H7 (cell line): ENCODE measurements around the gene CD37. TPM values are rescaled to one million over a fixed set of nuclear protein-coding genes. Genes with fewer than 3 reads are reported as not detected.
A peak's percentile ranks its signal among the peaks of the same experiment; 100 is the strongest.
"Not testable (repeated sequence)": the region's sequence is repeated elsewhere in the genome, so short reads cannot be mapped to it uniquely, and the experiment has no call there.

Experiments
- DNase-seq: peaks from one replicate; pipeline ENCODE4 v3.0.0; 2012
- H3K27me3 ChIP-seq: 2 replicates; pipeline ENCODE4 v1.6.0; 2011; ENCODE audit warnings: mild to moderate bottlenecking, low read length; ENCODE audit not compliant: control insufficient read depth, insufficient read depth
- H3K36me3 ChIP-seq: replicated peaks from 2 replicates; pipeline ENCODE4 v1.5.1; 2011; ENCODE audit warnings: low read length; ENCODE audit not compliant: control insufficient read depth, insufficient read depth
- H3K4me3 ChIP-seq: 2 replicates; pipeline ENCODE4 v1.5.1; 2011; ENCODE audit warnings: low read depth, mild to moderate bottlenecking, control low read depth, low read length, moderate library complexity; ENCODE audit not compliant: insufficient read depth
- total RNA-seq: library from RNA; depleted of rRNA; stranded (reverse); fragments of >200 nt; shearing (Covaris generic); gene quantifications from 2 replicates; pipeline ENCODE4 v1.2.3, GENCODE V29; 2014; rRNA removed

The CD37 gene
- total RNA-seq, 1 experiment from 2014 or later: not detected

DNA sequence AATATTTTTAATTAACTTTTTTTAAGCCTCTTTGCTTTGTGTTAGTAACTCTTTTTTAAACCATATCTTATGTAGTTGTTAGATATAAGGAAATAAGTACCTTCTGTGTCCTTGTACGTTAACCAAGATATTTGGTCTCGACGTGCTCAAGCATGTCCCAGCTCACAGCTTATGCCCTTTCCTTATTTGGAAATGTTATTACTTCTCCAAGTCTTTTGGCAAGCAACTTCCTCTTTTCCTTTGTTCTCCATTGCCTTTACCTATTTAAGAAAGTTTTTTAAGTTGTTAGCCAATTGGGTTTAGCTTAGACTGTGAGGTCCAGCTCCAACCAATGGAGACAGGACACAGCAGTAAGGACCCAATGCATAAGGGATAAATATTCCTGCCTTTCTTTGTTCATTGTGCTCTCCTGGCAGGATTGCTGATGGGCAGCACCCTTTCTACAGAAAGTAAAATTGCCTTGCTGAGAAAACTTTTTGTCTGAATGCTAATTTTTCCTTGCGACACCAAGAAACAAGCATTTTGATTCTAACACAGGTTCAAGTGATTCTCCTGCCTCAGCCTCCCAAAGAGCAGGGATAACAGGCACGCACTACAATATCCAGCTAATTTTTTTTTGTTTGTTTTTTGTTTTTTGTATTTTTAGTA is 33.6 kb downstream of the CD37 start:
- Histone ChIP-seq H3K4me3 (no peak overlapping the region), H3K27me3 (no peaks in the 10 kb centered on the region), H3K36me3 (no peaks in the 10 kb centered on the region)
- no peak for DNase-seq

DNA sequence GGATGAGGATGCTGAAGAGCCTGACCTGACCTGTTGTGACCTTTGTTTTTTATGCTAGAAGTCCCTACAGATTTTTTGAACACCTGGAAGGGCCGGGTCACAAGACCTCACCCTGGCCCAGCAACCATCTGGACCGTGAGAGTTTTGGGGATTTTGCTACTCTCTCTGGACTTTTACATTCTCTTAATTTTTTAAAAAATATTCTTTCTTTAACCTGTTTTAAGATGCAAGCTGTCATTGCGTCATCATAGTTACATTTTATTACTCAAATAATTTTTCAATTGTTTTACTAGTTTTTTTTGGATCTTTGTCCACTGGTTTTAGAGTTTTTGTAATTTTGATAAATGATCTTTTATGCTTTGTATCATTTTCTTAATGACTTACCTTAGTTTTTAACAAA is 36.0 kb downstream of the CD37 start:
- H3K4me3 ChIP-seq: no peak overlapping the region
- no peaks in the 10 kb centered on the region for H3K27me3 ChIP-seq
- DNase-seq: no peak
- no peaks in the 10 kb centered on the region for H3K36me3 ChIP-seq

DNA sequence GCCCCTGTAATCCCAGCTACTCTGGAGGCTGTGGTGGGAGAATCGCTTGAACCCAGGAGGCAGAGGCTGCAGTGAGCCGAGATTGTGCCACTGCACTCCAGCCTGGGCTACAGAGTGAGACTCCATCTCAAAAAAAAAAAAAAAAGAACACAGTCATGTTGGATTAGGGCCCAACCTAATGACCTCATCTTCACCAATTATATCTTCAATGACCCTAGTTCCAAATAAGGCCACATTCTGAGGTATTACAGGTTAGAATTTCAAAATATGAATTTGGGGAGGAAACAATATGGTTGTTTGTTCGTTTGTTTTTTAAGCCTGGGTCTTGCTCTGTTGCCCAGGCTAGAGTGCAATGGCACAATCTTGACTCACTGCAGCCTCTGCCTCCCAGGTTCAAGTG is 38.0 kb downstream of the CD37 start:
- H3K36me3 ChIP-seq, DNase-seq, H3K4me3 ChIP-seq, H3K27me3 ChIP-seq: not testable (repeated sequence)

DNA sequence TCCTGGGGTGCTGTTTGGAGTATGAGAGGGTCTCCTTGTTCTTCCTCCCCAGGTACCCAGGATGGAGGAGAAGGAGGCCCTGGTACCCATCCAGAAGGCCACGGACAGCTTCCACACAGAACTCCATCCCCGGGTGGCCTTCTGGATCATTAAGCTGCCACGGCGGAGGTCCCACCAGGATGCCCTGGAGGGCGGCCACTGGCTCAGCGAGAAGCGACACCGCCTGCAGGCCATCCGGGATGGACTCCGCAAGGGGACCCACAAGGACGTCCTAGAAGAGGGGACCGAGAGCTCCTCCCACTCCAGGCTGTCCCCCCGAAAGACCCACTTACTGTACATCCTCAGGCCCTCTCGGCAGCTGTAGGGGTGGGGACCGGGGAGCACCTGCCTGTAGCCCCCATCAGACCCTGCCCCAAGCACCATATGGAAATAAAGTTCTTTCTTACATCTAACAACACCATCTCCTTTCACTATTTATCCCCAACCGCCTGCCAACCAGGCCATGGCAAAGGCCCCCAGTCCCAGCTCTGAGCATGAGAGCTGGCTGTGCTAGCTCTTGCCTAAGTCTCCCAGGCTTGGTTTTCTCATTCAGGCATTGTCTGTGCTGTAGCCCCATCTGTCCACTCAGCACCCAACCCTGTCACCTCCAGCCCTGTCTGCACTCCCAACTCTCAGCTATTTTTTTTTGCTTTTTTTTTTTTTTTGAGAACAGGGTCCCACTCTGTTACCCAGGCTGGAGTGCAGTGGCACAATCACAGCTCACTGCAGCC is 39.6 kb downstream of the CD37 start:
- Histone ChIP-seq H3K36me3 (no peaks in the 10 kb centered on the region), H3K27me3 (no peaks in the 10 kb centered on the region), H3K4me3 (no peak overlapping the region)
- peak; percentile 32 for DNase-seq

DNA sequence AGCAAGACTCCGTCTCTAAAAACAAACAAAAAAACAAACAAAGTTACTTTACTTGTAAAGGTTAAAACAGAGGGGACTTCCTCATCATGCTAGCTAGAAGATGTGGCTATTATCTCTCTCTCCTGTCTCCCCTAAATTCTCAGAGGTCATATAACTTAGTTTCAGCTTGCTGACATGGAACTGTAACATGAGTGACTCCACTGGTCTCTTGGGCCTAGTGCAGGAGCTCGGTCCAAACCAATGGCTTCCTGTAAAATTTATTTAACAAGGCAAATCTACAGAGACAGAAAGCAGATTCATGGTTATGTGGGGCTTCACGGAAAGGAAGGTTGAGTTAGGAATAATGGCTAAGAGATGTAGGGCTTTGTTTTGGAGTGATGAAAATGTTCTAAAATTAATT is 43.3 kb downstream of the CD37 start:
- DNase-seq: no peak
- no peaks in the 10 kb centered on the region for H3K36me3 ChIP-seq
- H3K27me3 ChIP-seq: no peaks in the 10 kb centered on the region
- no peak overlapping the region for H3K4me3 ChIP-seq

DNA sequence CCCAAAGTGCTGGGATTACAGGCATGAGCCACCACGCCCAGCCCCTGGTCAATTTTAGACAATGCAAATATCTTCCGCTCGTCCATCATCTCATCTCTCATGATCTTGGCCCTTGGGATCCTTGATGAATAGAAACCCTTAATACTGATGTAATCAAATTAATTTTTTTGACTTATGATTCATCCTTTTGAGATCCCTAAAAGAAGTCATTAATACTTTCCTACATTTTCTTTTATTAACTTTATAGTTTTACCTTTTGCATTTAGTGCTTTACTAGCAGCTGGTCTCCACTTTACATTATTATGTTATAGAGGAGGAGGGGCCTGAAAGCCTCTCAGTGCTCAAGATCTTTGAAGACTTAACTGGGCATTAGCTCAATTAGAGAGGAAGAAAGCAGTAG is 45.2 kb downstream of the CD37 start:
- Histone ChIP-seq H3K36me3 (no peaks in the 10 kb centered on the region), H3K27me3 (no peaks in the 10 kb centered on the region), H3K4me3 (no peak overlapping the region)
- DNase-seq: no peak

DNA sequence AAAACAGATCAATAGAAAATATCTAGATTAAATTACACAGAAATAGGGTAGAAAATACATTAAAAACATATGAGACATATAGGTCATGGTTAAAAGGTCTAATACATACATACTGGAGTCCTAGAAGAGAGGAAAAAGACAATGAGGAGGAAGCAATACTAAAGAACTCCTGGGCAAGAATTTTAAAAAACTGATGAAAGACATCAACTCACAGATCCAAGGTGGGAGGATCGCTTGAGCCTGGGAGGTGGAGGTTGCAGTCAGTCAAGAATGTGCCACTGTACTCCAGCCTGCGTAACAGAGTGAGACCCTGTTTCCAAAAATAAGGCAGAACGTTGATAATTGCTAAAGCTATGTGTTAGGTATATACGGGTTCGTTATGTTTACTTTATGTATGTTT is 47.4 kb downstream of the CD37 start:
- DNase-seq: no peak

DNA sequence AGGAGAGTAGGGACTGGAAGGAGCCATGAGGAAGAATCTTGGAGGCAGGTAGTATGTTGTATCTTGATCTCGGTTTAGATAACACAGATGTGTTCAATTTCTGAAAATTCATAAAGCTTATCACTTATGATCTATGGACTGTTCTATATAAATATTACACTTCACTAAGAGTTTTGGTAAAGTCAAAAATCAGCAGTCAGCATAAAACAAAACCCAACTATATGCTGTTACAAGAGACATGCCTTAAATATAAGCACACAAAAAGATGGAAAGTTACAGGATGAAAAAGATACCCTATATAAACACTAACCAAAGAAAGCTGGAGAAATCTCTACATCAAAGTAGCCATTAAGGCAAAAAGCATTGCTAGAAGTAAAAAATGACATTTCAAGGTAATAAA is 48.4 kb downstream of the CD37 start:
- H3K27me3 ChIP-seq: no peaks in the 10 kb centered on the region
- H3K4me3 ChIP-seq: no peak overlapping the region
- no peak for DNase-seq

More for the DNA sequence above, 47.4 kb downstream of the CD37 start:
- Histone ChIP-seq H3K27me3 (no peaks in the 10 kb centered on the region), H3K36me3 (no peaks in the 10 kb centered on the region), H3K4me3 (no peak overlapping the region)

DNA sequence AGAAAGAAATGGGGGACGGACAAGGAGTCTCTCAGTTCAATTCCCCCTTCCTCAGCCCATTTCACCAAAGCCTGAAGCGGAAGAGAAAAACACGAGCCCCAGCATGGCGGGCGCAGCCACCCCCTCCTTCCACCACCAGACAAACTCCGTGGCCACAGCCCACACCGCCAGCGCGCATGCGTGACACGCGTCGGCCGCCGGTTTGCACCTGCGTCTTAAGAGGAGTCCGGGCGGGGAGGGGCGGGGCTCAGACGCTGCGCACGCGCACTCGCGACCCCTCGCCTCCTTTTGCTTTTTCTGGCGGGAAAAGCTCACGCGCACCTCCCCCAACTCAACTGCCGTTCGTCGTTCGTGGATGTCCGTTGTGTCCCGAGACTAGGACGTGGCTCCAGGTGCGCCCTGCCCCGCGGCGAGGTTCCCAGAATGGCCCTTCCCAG is 52.7 kb downstream of the CD37 start, which contains the start of gene KASH5:
Gene KASH5 (plus strand): TSS at position 314 of the 437 bp plus-strand sequence. CDS start 2,635 bp downstream, outside the sequence.
- no peaks in the 10 kb centered on the region; the same call in 1 of the 2 replicates for H3K27me3 ChIP-seq
- H3K4me3 ChIP-seq: no peak within 1 kb of the TSS
- H3K36me3 ChIP-seq: no peaks in the 10 kb centered on the region
- peak; percentile 55 for DNase-seq

More for the DNA sequence above, 48.4 kb downstream of the CD37 start:
- H3K36me3 ChIP-seq: no peaks in the 10 kb centered on the region

DNA sequence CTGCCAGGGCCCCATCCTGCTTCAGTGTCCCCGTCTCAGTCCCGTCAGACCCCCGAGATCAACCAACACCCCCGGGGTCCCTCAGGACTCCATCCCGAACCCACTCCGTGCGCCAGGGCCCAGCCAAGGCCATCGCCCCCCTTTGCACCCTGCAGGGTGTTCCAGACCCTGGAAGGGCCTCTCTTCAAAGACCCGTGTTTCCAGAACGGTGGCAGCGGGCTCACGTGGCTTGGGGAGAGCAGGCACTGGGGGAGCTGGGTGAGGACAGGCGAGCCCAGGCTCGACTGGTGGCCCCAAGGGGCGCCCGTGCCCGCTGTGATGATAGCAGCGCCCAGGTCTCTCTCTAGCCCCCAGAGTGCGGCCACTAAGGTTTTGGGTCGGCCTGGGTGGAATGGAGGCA is 54.2 kb downstream of the CD37 start:
- Histone ChIP-seq H3K27me3 (no peaks in the 10 kb centered on the region; the same call in 1 of the 2 replicates), H3K36me3 (no peaks in the 10 kb centered on the region), H3K4me3 (no peak overlapping the region)
- DNase-seq: peak; percentile 52

Other genes starting within 250 kb of the CD37 start
- 338 and 397 TPM in 2 replicates for gene SNRNP70, start 250.0 kb upstream of the CD37 start, total RNA-seq
- gene LIN7B, start 221.0 kb upstream of the CD37 start, total RNA-seq: 2.2 and 4.1 TPM in 2 replicates
- 1.4 and 3.2 TPM in 2 replicates for gene C19orf73, start 216.3 kb upstream of the CD37 start, total RNA-seq
- 21.1 and 23.6 TPM in 2 replicates for gene PPFIA3, start 215.9 kb upstream of the CD37 start, total RNA-seq
- 0.45 and 0.81 TPM in 2 replicates for gene HRC, start 180.0 kb upstream of the CD37 start, total RNA-seq
- 10.2 and 12.8 TPM in 2 replicates for gene TRPM4, start 177.6 kb upstream of the CD37 start, total RNA-seq
- gene SLC6A16, start 10.2 kb upstream of the CD37 start, total RNA-seq: 0.24 and 4.3 TPM in 2 replicates
- gene TEAD2, start 27.0 kb downstream of the CD37 start, total RNA-seq: 110 and 155 TPM in 2 replicates
- gene DKKL1, start 28.5 kb downstream of the CD37 start, total RNA-seq: 3.6 and 4.3 TPM in 2 replicates
- gene KASH5, start 52.8 kb downstream of the CD37 start, total RNA-seq: 0.21 and 0.26 TPM in 2 replicates
- not detected in 2 replicates for gene PTH2, start 88.0 kb downstream of the CD37 start, total RNA-seq
- gene GFY, start 90.0 kb downstream of the CD37 start, total RNA-seq: not detected in 2 replicates
- 0.14 and 0.26 TPM in 2 replicates for gene SLC17A7, start 106.1 kb downstream of the CD37 start, total RNA-seq
- 172 and 194 TPM in 2 replicates for gene PIH1D1, start 116.4 kb downstream of the CD37 start, total RNA-seq
- 55.5 and 62.2 TPM in 2 replicates for gene ALDH16A1, start 117.8 kb downstream of the CD37 start, total RNA-seq
- gene FLT3LG, start 138.8 kb downstream of the CD37 start, total RNA-seq: 0.55 and 1.6 TPM in 2 replicates
- gene RPL13A, start 152.2 kb downstream of the CD37 start, total RNA-seq: 4,136 and 6,335 TPM in 2 replicates
- gene RPS11, start 161.0 kb downstream of the CD37 start, total RNA-seq: 2,449 and 2,647 TPM in 2 replicates
- gene FCGRT, start 177.3 kb downstream of the CD37 start, total RNA-seq: 28.5 and 36.9 TPM in 2 replicates
- gene RCN3, start 192.6 kb downstream of the CD37 start, total RNA-seq: 28.2 and 29.2 TPM in 2 replicates
- gene NOSIP, start 245.2 kb downstream of the CD37 start, total RNA-seq: 102 and 142 TPM in 2 replicates
- 0.55 and 1.2 TPM in 2 replicates for gene PRRG2, start 245.9 kb downstream of the CD37 start, total RNA-seq